Measurements from ENCODE around the gene TBC1D3I. TPM values are rescaled to one million over a fixed set of nuclear protein-coding genes. Genes with fewer than 3 reads are reported as not detected.
"Not testable (repeated sequence)": the region's sequence is repeated elsewhere in the genome, so short reads cannot be mapped to it uniquely, and the experiment has no call there.

Gene TBC1D3I
- total and polyA plus RNA-seq, 2 experiments from 2014 or later: 0.19 TPM; not detected in 1

DNA sequence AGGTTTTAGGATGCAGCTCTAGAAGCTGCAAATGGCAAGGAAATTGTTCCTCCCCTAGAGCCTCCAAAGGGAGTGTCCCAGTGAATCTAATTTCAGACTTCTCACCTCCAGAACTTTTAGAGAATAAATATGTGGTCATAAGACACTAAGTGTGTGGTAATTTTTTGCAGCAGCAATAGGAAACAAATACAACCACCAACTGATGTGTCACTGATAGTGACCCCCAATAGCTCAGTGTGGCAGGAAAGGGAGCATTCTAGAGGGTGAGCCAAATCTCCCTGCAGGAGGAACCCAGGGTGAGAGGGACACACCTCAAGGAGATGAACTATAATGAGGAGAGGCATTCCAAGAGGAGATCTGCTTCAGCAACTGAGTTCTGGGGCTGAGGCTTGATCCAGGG, 49.5 kb downstream of the TBC1D3I start:
- H3K27ac ChIP-seq: no peak overlapping the region
- H3K79me2 ChIP-seq: no peaks in the 10 kb centered on the region
- no peak overlapping the region for H2AFZ ChIP-seq
- no peak overlapping the region for H3K4me2 ChIP-seq
- H3K4me1 ChIP-seq (ENCODE audit: insufficient read depth): no peaks in the 10 kb centered on the region
- no peaks in the 10 kb centered on the region for H3K9me3 ChIP-seq (ENCODE audit: low read depth)
- H3K36me3 ChIP-seq (replicated peaks; ENCODE audit: insufficient read depth, low read depth): no peaks in the 10 kb centered on the region
- H3K9me2 ChIP-seq (replicated peaks; ENCODE audit: insufficient read depth): no peaks in the 10 kb centered on the region
- no peak for DNase-seq (ENCODE audit: low spot score)
- peaks cover 15% of the 10 kb centered on the region for H3K27me3 ChIP-seq
- no peak for TF ChIP-seq CTCF (IDR thresholded peaks at IDR 0.05; ENCODE audit: poor library complexity)
- H3K4me3 ChIP-seq: no peak overlapping the region
- H4K20me1 ChIP-seq (ENCODE audit: insufficient read depth, poor library complexity, severe bottlenecking): no peaks in the 10 kb centered on the region

DNA sequence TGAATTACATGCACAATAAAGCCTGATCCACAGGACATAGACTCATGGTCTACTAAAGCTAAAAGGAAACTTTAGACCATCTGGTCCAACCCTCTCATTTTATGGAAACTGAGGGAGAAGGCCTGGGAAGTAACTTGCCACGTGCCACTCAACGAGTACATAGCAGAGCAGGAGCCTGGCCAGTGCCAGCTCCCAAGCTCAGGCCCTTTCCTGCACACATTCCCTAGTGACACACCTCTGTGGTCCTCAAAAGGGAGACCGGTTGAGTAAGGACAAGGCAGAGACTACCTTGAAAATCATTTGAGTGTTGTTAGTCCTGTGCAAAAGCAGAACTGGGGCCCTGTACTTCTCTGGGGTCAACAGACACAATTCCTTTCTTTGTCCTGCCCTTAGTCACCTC, 50.7 kb downstream of the TBC1D3I start:
- WGBS (ENCODE audit: low lambda C conversion rate, missing lambda C conversion rate): 93% methylated on average over 3 of the region's 3 CpGs
- no peak overlapping the region for H3K4me3 ChIP-seq
- no peaks in the 10 kb centered on the region for H3K79me2 ChIP-seq
- H3K36me3 ChIP-seq (replicated peaks; ENCODE audit: insufficient read depth, low read depth): no peaks in the 10 kb centered on the region
- no peaks in the 10 kb centered on the region for H3K9me3 ChIP-seq (ENCODE audit: low read depth)
- DNase-seq (ENCODE audit: low spot score): no peak
- H3K9me2 ChIP-seq (replicated peaks; ENCODE audit: insufficient read depth): no peaks in the 10 kb centered on the region
- H3K27ac ChIP-seq: no peak overlapping the region
- TF ChIP-seq CTCF (IDR thresholded peaks at IDR 0.05; ENCODE audit: poor library complexity) (no peak), EZH2phosphoT487 (IDR thresholded peaks at IDR 0.05; ENCODE audit: low read depth, severe bottlenecking, unreplicated experiment) (no peak), EZH2 (IDR thresholded peaks at IDR 0.05; ENCODE audit: borderline replicate concordance) (no peak)
- H3K4me2 ChIP-seq: no peak overlapping the region
- no peaks in the 10 kb centered on the region for H3K4me1 ChIP-seq (ENCODE audit: insufficient read depth)
- H3K27me3 ChIP-seq: peaks cover 15% of the 10 kb centered on the region
- no peak overlapping the region for H2AFZ ChIP-seq
- H4K20me1 ChIP-seq (ENCODE audit: insufficient read depth, poor library complexity, severe bottlenecking): no peaks in the 10 kb centered on the region

DNA sequence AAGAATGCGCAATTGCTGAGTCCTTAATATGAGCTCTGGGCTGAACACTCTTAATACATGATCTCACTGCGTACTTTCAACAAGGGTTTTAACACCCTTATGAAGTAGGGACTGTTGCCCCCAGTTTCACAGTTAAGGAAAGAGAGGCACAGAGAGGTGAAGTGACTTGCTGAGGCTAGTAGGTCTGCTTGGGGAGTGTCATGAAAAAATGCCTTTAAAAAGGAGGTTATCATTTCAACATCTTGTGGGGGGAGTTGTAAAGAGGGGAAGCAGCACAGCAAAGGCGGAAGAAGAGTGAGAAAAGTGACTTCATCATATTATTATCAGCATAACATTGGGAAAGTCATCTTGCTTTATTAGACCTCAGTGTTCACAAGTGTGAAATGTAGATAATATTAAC, 51.4 kb downstream of the TBC1D3I start:
- no peaks in the 10 kb centered on the region for H3K79me2 ChIP-seq
- no peak overlapping the region for H3K4me3 ChIP-seq
- H2AFZ ChIP-seq: no peak overlapping the region
- no peaks in the 10 kb centered on the region for H3K4me1 ChIP-seq (ENCODE audit: insufficient read depth)
- no peaks in the 10 kb centered on the region for H4K20me1 ChIP-seq (ENCODE audit: insufficient read depth, poor library complexity, severe bottlenecking)
- H3K36me3 ChIP-seq (replicated peaks; ENCODE audit: insufficient read depth, low read depth): no peaks in the 10 kb centered on the region
- no peaks in the 10 kb centered on the region for H3K9me2 ChIP-seq (replicated peaks; ENCODE audit: insufficient read depth)
- peaks cover 15% of the 10 kb centered on the region for H3K27me3 ChIP-seq
- H3K27ac ChIP-seq: no peak overlapping the region
- no peak overlapping the region for H3K4me2 ChIP-seq
- DNase-seq (ENCODE audit: low spot score): no peak
- TF ChIP-seq EZH2phosphoT487 (IDR thresholded peaks at IDR 0.05; ENCODE audit: low read depth, severe bottlenecking, unreplicated experiment): no peak
- TF ChIP-seq EZH2 (IDR thresholded peaks at IDR 0.05; ENCODE audit: borderline replicate concordance): no peak
- TF ChIP-seq CTCF (IDR thresholded peaks at IDR 0.05; ENCODE audit: poor library complexity): no peak
- WGBS (ENCODE audit: low lambda C conversion rate, missing lambda C conversion rate): 89% methylated on average over 3 of the region's 3 CpGs
- H3K9me3 ChIP-seq (ENCODE audit: low read depth): no peaks in the 10 kb centered on the region

- Histone ChIP-seq H3K4me1 (ENCODE audit: insufficient read depth) (no peaks in the 10 kb centered on the region), H3K4me3 (no peak overlapping the region), H2AFZ (no peak overlapping the region), H3K27ac (no peak overlapping the region), H3K27me3 (peaks cover 15% of the 10 kb centered on the region), H3K36me3 (replicated peaks; ENCODE audit: insufficient read depth, low read depth) (no peaks in the 10 kb centered on the region), H3K9me2 (replicated peaks; ENCODE audit: insufficient read depth) (no peaks in the 10 kb centered on the region), H3K79me2 (no peaks in the 10 kb centered on the region), H4K20me1 (ENCODE audit: insufficient read depth, poor library complexity, severe bottlenecking) (no peaks in the 10 kb centered on the region), H3K9me3 (ENCODE audit: low read depth) (no peaks in the 10 kb centered on the region), H3K4me2 (no peak overlapping the region)
- WGBS (ENCODE audit: low lambda C conversion rate, missing lambda C conversion rate): 38% methylated on average over 4 of the region's 4 CpGs
- DNase-seq (ENCODE audit: low spot score): no peak
- TF ChIP-seq EZH2 (IDR thresholded peaks at IDR 0.05; ENCODE audit: borderline replicate concordance) (no peak), EZH2phosphoT487 (IDR thresholded peaks at IDR 0.05; ENCODE audit: low read depth, severe bottlenecking, unreplicated experiment) (no peak), CTCF (IDR thresholded peaks at IDR 0.05; ENCODE audit: poor library complexity) (no peak)
Observed at GRCh38 chr17:36212272-36212605, 52.1 kb downstream of the TBC1D3I start.

- H3K27me3 ChIP-seq: peaks cover 15% of the 10 kb centered on the region
- not testable (repeated sequence) for H3K79me2 ChIP-seq; DNase-seq (ENCODE audit: low spot score); H3K9me2 ChIP-seq (replicated peaks; ENCODE audit: insufficient read depth); H3K9me3 ChIP-seq (ENCODE audit: low read depth); H3K4me3 ChIP-seq; H4K20me1 ChIP-seq (ENCODE audit: insufficient read depth, poor library complexity, severe bottlenecking); H3K27ac ChIP-seq; H3K4me1 ChIP-seq (ENCODE audit: insufficient read depth); H3K4me2 ChIP-seq; H2AFZ ChIP-seq; H3K36me3 ChIP-seq (replicated peaks; ENCODE audit: insufficient read depth, low read depth)
- WGBS (ENCODE audit: low lambda C conversion rate, missing lambda C conversion rate): 78% methylated on average over 10 of the region's 10 CpGs
Observed at GRCh38 chr17:36211484-36212271, 52.7 kb downstream of the TBC1D3I start.

All from hepatocyte (in vitro differentiated cells).